ENCODE results near the gene UMAD1.

The UMAD1 gene

GRCh38 chr7:7883394-7883793 lies 242.8 kb downstream of the UMAD1 start:
- no peak for DNase-seq (ENCODE audit: low read depth, low spot score)

GRCh38 chr7:7884855-7885254 lies 244.3 kb downstream of the UMAD1 start:
- peak; percentile 22 for DNase-seq (ENCODE audit: low read depth, low spot score)

GRCh38 chr7:7889791-7890568 lies 249.4 kb downstream of the UMAD1 start:
- no peak for DNase-seq (ENCODE audit: low read depth, low spot score)

GRCh38 chr7:7895004-7895650 lies 254.6 kb downstream of the UMAD1 start:
- DNase-seq (ENCODE audit: low read depth, low spot score), result no peak

GRCh38 chr7:7895754-7896153 lies 255.2 kb downstream of the UMAD1 start:
- no peak for DNase-seq (ENCODE audit: low read depth, low spot score)

- DNase-seq (ENCODE audit: low read depth, low spot score), result peak; percentile 10
These were observed 257.0 kb downstream of the UMAD1 start for GRCh38 chr7:7897509-7897908.

GRCh38 chr7:7897949-7898515 lies 257.5 kb downstream of the UMAD1 start:
- DNase-seq (ENCODE audit: low read depth, low spot score), result peak; percentile 15

- no peak for DNase-seq (ENCODE audit: low read depth, low spot score)
These were observed 262.3 kb downstream of the UMAD1 start for GRCh38 chr7:7902845-7903244.

GRCh38 chr7:7907306-7907705 lies 266.8 kb downstream of the UMAD1 start:
- no peak for DNase-seq (ENCODE audit: low read depth, low spot score)

GRCh38 chr7:7908622-7909145 lies 268.1 kb downstream of the UMAD1 start:
- no peak for DNase-seq (ENCODE audit: low read depth, low spot score)

- no peak for DNase-seq (ENCODE audit: low read depth, low spot score)
These were observed 268.8 kb downstream of the UMAD1 start for GRCh38 chr7:7909376-7909775.

- peak; percentile 83 for DNase-seq (ENCODE audit: low read depth, low spot score)
These were observed 271.0 kb downstream of the UMAD1 start for GRCh38 chr7:7911369-7912123.

GRCh38 chr7:7912937-7913336 lies 272.4 kb downstream of the UMAD1 start:
- no peak for DNase-seq (ENCODE audit: low read depth, low spot score)

GRCh38 chr7:7913504-7913903 lies 273.0 kb downstream of the UMAD1 start:
- DNase-seq (ENCODE audit: low read depth, low spot score), result no peak

- no peak for DNase-seq (ENCODE audit: low read depth, low spot score)
These were observed 274.0 kb downstream of the UMAD1 start for GRCh38 chr7:7914547-7914946.

- DNase-seq (ENCODE audit: low read depth, low spot score), result no peak
These were observed 275.5 kb downstream of the UMAD1 start for GRCh38 chr7:7916064-7916463.

- no peak for DNase-seq (ENCODE audit: low read depth, low spot score)
These were observed 277.0 kb downstream of the UMAD1 start for GRCh38 chr7:7917593-7917992.

- no peak for DNase-seq (ENCODE audit: low read depth, low spot score)
These were observed 278.3 kb downstream of the UMAD1 start for GRCh38 chr7:7918736-7919448.

- no peak for DNase-seq (ENCODE audit: low read depth, low spot score)
These were observed 278.9 kb downstream of the UMAD1 start for GRCh38 chr7:7919449-7919945.

- no peak for DNase-seq (ENCODE audit: low read depth, low spot score)
These were observed 279.5 kb downstream of the UMAD1 start for GRCh38 chr7:7920056-7920455.

- DNase-seq (ENCODE audit: low read depth, low spot score), result peak; percentile 15
These were observed 279.9 kb downstream of the UMAD1 start for GRCh38 chr7:7920481-7920880.
